GM19372 (cell line): Measurements from ENCODE around the gene NDUFV1.
"Not testable (repeated sequence)": the region's sequence is repeated elsewhere in the genome, so short reads cannot be mapped to it uniquely, and the experiment has no call there.

ENCODE experiments used
- ATAC-seq: cut with Tn5 transposase; IDR thresholded peaks from one replicate; pipeline ENCODE4 v1.9.1; 2021; ENCODE audit warnings: mild to moderate bottlenecking, low read depth, moderate library complexity; ENCODE audit not compliant: unreplicated experiment

The NDUFV1 gene

GRCh38 chr11:67585911-67586310 lies 20.8 kb upstream of the NDUFV1 start:
- ATAC-seq, result no peak

DNA sequence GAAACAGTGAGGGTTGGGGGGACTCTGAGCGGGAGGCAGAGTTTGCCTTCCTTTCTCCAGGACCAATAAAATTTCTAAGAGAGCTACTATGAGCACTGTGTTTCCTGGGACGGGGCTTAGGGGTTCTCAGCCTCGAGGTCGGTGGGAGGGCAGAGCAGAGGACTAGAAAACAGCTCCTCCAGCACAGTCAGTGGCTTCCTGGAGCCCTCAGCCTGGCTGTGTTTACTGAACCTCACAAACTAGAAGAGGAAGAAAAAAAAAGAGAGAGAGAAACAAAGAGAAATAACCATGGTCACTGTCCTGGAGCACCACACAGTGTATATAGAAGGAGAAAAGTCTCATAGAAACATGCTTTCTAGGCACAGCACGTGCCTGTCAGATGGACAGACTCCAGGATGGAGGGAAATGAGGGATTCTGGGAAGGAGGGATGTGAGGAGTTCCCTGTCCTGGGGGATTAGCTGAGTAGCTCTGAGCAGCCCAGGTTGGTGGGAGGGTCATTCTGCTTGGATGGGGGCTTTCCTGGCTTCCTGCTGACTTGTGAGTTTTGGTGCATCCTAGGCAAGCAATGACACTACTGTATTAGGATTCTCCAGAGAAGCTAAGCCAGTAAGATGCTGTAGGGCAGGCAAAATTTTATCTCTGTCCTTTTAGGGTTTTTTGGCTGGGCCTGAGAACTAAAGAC lies 20.0 kb upstream of the NDUFV1 start:
- ATAC-seq, result no peak

DNA sequence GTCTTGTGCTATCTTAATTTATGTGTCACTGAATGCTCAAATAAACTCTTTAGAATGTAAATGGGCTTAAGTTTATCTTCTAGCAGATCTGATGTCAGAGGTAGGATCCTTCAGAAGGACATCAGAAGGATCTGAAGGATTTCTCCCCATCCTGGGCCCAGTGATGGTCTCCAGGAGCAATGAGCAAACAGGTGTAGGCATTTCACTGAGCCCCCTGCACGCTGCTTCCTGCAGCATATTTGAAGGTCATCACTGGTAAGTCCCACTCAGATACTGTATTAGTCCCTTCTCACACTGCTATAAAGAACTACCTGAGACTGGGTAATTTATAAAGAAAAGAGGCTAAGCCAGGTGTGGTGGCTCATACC lies 18.6 kb upstream of the NDUFV1 start:
- ATAC-seq, result no peak

DNA sequence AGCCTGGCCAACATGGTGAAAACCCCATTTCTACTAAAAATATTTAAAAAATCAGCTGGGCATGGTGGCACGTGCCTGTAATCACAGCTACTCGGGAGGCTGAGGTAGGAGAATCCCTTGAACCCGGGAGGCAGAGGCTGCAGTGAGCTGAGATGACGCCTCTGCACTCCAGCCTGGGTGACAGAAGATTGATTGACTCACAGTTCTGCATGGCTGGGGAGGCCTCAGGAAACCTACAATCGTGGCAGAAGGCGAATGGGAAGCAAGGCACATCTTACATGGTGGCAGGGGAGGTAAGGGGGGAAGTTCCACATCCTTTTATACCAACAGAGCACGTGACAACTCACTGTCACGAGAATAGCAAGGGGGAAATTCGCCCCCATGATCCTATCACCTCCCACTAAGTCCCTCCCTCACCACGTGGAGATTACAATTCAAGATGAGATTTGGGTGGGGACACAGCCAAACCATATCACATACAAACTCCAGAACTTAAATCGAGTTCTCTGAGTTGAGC lies 17.8 kb upstream of the NDUFV1 start:
- not testable (repeated sequence) for ATAC-seq

DNA sequence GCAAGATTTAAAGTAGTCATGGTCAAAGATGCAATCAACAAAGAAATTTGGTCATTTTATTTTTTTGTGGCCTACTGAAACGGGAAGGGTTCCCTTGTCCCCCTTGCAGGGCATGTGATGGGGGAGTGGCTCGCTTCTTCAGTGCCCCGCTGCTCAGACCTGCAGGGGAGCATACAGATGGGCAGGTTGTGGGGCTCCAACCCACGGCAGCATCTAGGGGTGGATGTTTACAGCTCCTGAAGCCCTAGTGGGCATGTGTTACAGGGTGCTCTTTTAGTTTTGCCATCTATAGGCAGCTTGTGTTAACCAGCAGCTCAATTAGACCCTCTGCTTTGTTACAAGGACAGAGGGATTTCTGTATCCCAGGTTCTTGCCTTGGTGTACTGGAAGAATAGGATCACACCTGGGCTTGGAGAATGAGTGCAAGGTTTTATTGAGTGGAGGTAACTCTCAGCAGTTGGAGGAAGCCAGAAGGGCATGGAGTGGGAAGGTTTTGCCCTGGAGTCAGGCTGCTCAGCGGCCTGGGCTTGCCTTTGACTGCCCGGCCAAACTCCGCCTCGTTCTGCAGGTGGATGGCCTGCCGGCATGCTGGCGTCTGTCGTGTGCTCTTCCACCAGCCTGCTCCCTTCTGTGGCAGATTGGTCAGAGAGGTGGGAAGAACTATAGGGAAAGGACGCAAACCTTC lies 13.7 kb upstream of the NDUFV1 start:
- no peak for ATAC-seq

DNA sequence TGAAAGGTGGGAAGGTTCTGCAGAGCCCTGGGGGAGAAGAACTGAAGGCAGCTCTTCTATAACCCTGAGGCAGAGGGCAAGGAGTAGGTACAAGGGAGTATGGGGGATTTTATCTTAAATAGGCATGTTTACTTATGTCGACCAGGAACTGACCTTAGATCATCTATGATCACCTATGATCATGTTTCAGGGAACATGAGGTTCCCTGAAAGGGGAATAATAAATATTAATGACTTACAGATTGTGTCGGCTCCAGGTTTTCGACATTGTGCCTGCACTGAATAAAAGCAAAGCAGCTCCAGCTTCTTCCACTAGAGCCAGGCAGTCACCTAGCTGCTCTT lies 13.2 kb upstream of the NDUFV1 start:
- no peak for ATAC-seq

GRCh38 chr11:67594480-67594879 lies 12.3 kb upstream of the NDUFV1 start:
- no peak for ATAC-seq

DNA sequence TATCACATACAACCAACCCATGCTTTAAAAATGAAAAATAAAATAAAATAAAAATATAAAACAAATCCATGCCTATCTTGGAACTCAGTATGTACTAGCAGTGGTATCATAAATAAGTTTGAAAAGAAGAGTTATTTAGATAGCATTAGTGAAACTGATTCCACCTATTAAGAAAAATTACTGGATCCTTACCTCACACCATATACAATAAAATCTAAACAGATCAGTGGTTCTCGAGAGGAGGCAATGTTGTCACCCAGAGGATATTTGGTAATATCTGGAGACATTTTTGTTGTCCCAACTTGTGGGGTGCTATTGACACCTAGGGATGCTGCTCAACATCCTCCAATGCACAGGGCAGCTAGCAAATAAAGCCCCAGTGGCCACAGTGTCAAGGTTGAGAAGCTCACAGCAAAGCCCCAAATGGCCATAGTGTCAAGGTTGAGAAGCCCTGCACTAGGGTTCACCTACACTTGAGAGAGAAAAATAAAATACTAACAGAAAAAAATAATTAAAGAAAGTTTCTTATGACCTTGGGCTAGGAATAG lies 9.9 kb upstream of the NDUFV1 start:
- ATAC-seq, result no peak

- not testable (repeated sequence) for ATAC-seq
Observed at GRCh38 chr11:67597458-67597857, 9.3 kb upstream of the NDUFV1 start.

GRCh38 chr11:67597963-67598362 lies 8.8 kb upstream of the NDUFV1 start:
- not testable (repeated sequence) for ATAC-seq

- ATAC-seq, result no peak
Observed at GRCh38 chr11:67599149-67599548, 7.6 kb upstream of the NDUFV1 start.

- no peak for ATAC-seq
Observed at GRCh38 chr11:67600324-67601029, 6.3 kb upstream of the NDUFV1 start.

DNA sequence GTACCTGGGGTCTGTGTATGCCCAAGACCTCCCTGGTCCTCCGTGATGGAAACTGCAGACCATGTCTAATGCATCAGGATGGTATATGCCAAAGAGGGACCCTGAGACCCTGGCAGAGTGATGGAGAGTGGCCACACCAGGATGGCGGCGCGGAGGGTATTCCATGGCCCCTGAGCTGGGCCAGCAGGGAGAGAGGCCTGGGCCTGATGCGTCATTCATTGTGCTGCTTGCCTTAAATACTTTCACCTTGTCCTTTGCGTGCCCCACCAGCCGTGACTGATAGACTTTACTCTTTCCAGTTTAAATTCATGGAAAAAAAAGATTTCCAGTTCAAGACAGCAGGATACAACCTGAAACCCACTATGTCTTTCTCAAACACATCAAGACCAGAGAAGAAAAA lies 5.6 kb upstream of the NDUFV1 start:
- no peak for ATAC-seq

GRCh38 chr11:67604119-67604518 lies 2.6 kb upstream of the NDUFV1 start:
- ATAC-seq, result not testable (repeated sequence)

GRCh38 chr11:67604815-67605214 lies 1.9 kb upstream of the NDUFV1 start:
- ATAC-seq, result no peak

DNA sequence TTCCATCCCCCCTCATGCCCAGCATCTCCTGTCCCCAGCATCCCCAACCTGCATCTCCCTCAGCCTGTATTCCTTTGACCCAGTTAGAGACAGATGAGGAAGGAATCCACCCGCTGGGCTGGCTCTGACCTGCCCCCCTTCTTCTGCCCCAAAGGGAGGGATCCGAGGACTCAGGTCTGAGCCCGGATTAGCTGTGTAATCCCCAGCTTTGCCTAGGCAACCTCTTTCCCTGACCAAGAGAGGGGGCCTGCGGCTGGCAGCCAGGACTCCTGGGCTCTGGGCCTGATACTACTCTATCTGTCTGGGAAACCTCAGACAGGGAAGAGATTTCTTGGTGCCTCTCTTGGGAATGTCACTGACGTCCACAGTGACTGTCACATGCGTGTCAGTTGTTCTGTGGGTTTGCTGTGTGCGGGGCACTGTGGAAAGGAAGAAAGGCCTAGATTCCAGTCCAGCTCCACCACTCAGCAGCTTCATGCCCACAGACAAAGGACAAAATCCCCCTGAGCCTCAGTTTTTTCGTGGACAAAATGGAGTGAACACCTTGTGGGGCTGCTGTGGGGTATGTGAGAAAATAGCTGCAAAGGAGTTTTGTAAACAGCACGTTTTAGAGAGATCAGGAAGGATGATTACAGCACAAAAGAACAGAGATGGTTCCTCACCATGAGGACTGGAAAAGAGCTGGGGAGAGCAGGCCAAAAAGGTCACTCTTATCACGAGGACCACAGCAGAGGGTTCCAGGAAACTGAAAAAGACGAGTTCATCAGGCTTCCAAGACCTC lies 1.3 kb upstream of the NDUFV1 start:
- ATAC-seq, result no peak

- no peak for ATAC-seq
Observed at GRCh38 chr11:67606093-67606491, 644 bp upstream of the NDUFV1 start.

DNA sequence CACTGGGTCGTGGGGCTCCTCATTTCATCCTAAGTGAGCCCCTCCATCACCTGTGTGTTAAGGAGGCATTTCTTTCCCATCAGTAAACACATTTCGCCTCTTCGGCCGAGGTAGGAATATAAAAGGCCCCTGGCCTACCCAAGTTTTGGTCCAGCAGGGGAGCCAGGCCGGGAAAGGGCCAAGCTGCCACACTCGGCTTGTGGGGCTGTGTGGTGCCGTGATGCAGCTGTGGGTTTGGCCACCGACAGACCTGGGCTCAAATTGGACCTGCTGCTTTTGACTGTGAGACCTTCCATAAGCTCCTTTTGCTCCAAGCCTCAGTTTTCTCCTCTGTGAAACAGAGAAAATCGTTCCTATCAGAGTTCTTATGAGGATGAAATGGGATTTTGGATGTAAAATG lies 771 bp downstream of the NDUFV1 start:
- ATAC-seq, result no peak

- ATAC-seq, result no peak
Observed at GRCh38 chr11:67608486-67608885, 1.8 kb downstream of the NDUFV1 start.

GRCh38 chr11:67609316-67609715 lies 2.6 kb downstream of the NDUFV1 start:
- ATAC-seq, result no peak
